Neural progenitor cell (in vitro differentiated cells): Measurements from ENCODE around the gene NBR1. TPM values are rescaled to one million over a fixed set of nuclear protein-coding genes. Genes with fewer than 3 reads are reported as not detected.

Source experiments
- DNase-seq: peaks from one replicate; pipeline ENCODE4 v3.0.0-alpha.2; 2016; ENCODE audit warnings: low spot score
- H2AFZ ChIP-seq: fragments of 200-600 bp; sonication (generic); replicated peaks from 2 replicates; pipeline ENCODE4 v1.6.1; 2016; ENCODE audit warnings: antibody characterized with exemption
- H3F3A ChIP-seq: fragments of 200-600 bp; sonication (generic); 2 replicates; pipeline ENCODE4 v1.6.1; 2016; ENCODE audit warnings: antibody characterized with exemption, low read depth
- H3K27ac ChIP-seq: fragments of 200-600 bp; sonication (generic); 2 replicates; pipeline ENCODE4 v1.5.1; 2016; ENCODE audit warnings: mild to moderate bottlenecking
- H3K27me3 ChIP-seq: fragments of 200-600 bp; sonication (generic); 2 replicates; pipeline ENCODE4 v1.6.1; 2016; ENCODE audit warnings: mild to moderate bottlenecking, moderate library complexity
- H3K36me3 ChIP-seq: fragments of 200-600 bp; sonication (generic); 2 replicates; pipeline ENCODE4 v1.5.1; 2016
- H3K4me1 ChIP-seq: fragments of 200-600 bp; sonication (generic); 2 replicates; pipeline ENCODE4 v1.6.1; 2016; ENCODE audit warnings: mixed run types
- H3K4me2 ChIP-seq: fragments of 200-600 bp; sonication (generic); 2 replicates; pipeline ENCODE4 v1.6.1; 2016
- H3K4me3 ChIP-seq: fragments of 200-600 bp; sonication (generic); 2 replicates; pipeline ENCODE4 v1.5.1; 2016
- H3K79me2 ChIP-seq: fragments of 200-600 bp; sonication (generic); 2 replicates; pipeline ENCODE4 v1.6.1; 2016; ENCODE audit warnings: low read depth
- H3K9ac ChIP-seq: fragments of 200-600 bp; sonication (generic); 2 replicates; pipeline ENCODE4 v1.6.1; 2016
- H3K9me3 ChIP-seq: fragments of 200-600 bp; sonication (generic); 2 replicates; pipeline ENCODE4 v1.5.1; 2016; ENCODE audit warnings: low read depth
- H4K20me1 ChIP-seq: fragments of 200-600 bp; sonication (generic); 2 replicates; pipeline ENCODE4 v1.6.1; 2016; ENCODE audit warnings: low read depth
- H3K27ac Mint-ChIP-seq: 3 replicates; pipeline ENCODE4 v1.8.0; 2021; ENCODE audit warnings: mixed read lengths
- H3K27me3 Mint-ChIP-seq: 2 replicates; pipeline ENCODE4 v1.8.0; 2022; ENCODE audit warnings: low read depth, mild to moderate bottlenecking, inconsistent platforms, moderate library complexity, mixed read lengths; ENCODE audit not compliant: insufficient read depth
- H3K36me3 Mint-ChIP-seq: 3 replicates; pipeline ENCODE4 v1.8.0; 2021; ENCODE audit warnings: mixed read lengths
- H3K4me1 Mint-ChIP-seq: 3 replicates; pipeline ENCODE4 v1.8.0; 2021; ENCODE audit warnings: mixed read lengths
- H3K4me3 Mint-ChIP-seq: 3 replicates; pipeline ENCODE4 v1.8.0; 2021; ENCODE audit warnings: mild to moderate bottlenecking, moderate library complexity, mixed read lengths
- H3K9me3 Mint-ChIP-seq: 3 replicates; pipeline ENCODE4 v1.8.0; 2020; ENCODE audit warnings: mixed read lengths
- CTCF ChIP-seq: fragments of 200-600 bp; sonication (generic); IDR thresholded peaks from 2 replicates; pipeline ENCODE4 v1.5.1; 2017; ENCODE audit warnings: antibody characterized with exemption, mild to moderate bottlenecking
- EZH2 ChIP-seq: fragments of 200-600 bp; sonication (generic); IDR thresholded peaks from 2 replicates; pipeline ENCODE4 v1.6.1; 2017; ENCODE audit warnings: antibody characterized with exemption, mild to moderate bottlenecking, moderate library complexity
- EZH2phosphoT487 ChIP-seq: fragments of 200-600 bp; sonication (generic); IDR thresholded peaks from 2 replicates; pipeline ENCODE4 v1.6.1; 2017; ENCODE audit warnings: antibody characterized with exemption
- total RNA-seq: library from RNA; depleted of rRNA; stranded (reverse); fragments of >200 nt; gene quantifications from 2 replicates; pipeline ENCODE4 v1.2.3, GENCODE V29; 2015; ENCODE audit warnings: low replicate concordance

NBR1 gene
- total RNA-seq, 1 donor from 2014 or later, result 76.5 TPM

GRCh38 chr17:43211480-43212402 is 40.7 kb downstream of the NBR1 start, which contains the start of gene TMEM106A:
Gene TMEM106A, plus strand, starts transcription at chr17:43211875. Its CDS starts 1,167 bp downstream, at chr17:43213042.
- peaks cover 11% of the 10 kb centered on the region for H3K27me3 Mint-ChIP-seq
- H3K4me1 Mint-ChIP-seq, result peaks cover 8% of the 10 kb centered on the region
- no peaks in the 10 kb centered on the region for H3K79me2 ChIP-seq
- H3K4me1 ChIP-seq, result peaks cover 6% of the 10 kb centered on the region
- H3K27ac Mint-ChIP-seq, result no peak within 1 kb of the TSS
- peak within 1 kb of the TSS; percentile 58 for H3K4me3 ChIP-seq
- H3K27me3 ChIP-seq, result no peaks in the 10 kb centered on the region
- peak within 1 kb of the TSS; percentile 75 for H3K4me2 ChIP-seq
- H3K9ac ChIP-seq, result no peak within 1 kb of the TSS
- peak; percentile 82 for DNase-seq
- no peak within 1 kb of the TSS for H3K27ac ChIP-seq
- H3K9me3 Mint-ChIP-seq, result no peaks in the 10 kb centered on the region
- TF ChIP-seq EZH2phosphoT487, result no peak
- no peak for TF ChIP-seq EZH2
- TF ChIP-seq CTCF, result peak; percentile 51
- H3K4me3 Mint-ChIP-seq, result peak within 1 kb of the TSS; percentile 87
- H3K36me3 ChIP-seq, result no peaks in the 10 kb centered on the region
- H3F3A ChIP-seq, result peaks cover 29% of the 10 kb centered on the region
- no peaks in the 10 kb centered on the region for H3K9me3 ChIP-seq
- peaks cover 11% of the 10 kb centered on the region for H3K36me3 Mint-ChIP-seq
- peak within 1 kb of the TSS; percentile 71 for H2AFZ ChIP-seq
- H4K20me1 ChIP-seq, result no peaks in the 10 kb centered on the region

GRCh38 chr17:43212641-43213490 is 41.9 kb downstream of the NBR1 start:
- Histone ChIP-seq H3K27me3 (no peaks in the 10 kb centered on the region), H3K4me1 (peaks cover 6% of the 10 kb centered on the region), H3K9me3 (no peaks in the 10 kb centered on the region), H2AFZ (no peak overlapping the region), H3K4me3 (peak overlapping the region; percentile 58), H3K79me2 (no peaks in the 10 kb centered on the region), H3K9ac (no peak overlapping the region), H3K4me2 (peak overlapping the region; percentile 75), H3K27ac (no peak overlapping the region), H3F3A (peaks cover 29% of the 10 kb centered on the region), H4K20me1 (no peaks in the 10 kb centered on the region), H3K36me3 (no peaks in the 10 kb centered on the region)
- Mint-ChIP-seq H3K36me3 (peaks cover 11% of the 10 kb centered on the region), H3K9me3 (no peaks in the 10 kb centered on the region), H3K27me3 (peaks cover 11% of the 10 kb centered on the region), H3K4me3 (peak overlapping the region; percentile 87), H3K27ac (no peak overlapping the region), H3K4me1 (peaks cover 8% of the 10 kb centered on the region)
- no peak for DNase-seq
- TF ChIP-seq EZH2phosphoT487, result no peak
- no peak for TF ChIP-seq EZH2
- TF ChIP-seq CTCF, result no peak

GRCh38 chr17:43213545-43213944 is 42.5 kb downstream of the NBR1 start:
- no peaks in the 10 kb centered on the region for H3K36me3 ChIP-seq
- peaks cover 6% of the 10 kb centered on the region for H3K4me1 ChIP-seq
- H4K20me1 ChIP-seq, result no peaks in the 10 kb centered on the region
- H3K27me3 ChIP-seq, result no peaks in the 10 kb centered on the region
- H3K79me2 ChIP-seq, result no peaks in the 10 kb centered on the region
- no peaks in the 10 kb centered on the region for H3K9me3 ChIP-seq
- no peak for DNase-seq
- no peak overlapping the region for H3K4me3 ChIP-seq
- no peak overlapping the region for H2AFZ ChIP-seq
- Mint-ChIP-seq H3K27ac (no peak overlapping the region), H3K36me3 (peaks cover 7% of the 10 kb centered on the region), H3K4me1 (peaks cover 8% of the 10 kb centered on the region), H3K9me3 (no peaks in the 10 kb centered on the region), H3K27me3 (peaks cover 11% of the 10 kb centered on the region), H3K4me3 (no peak overlapping the region)
- H3F3A ChIP-seq, result peaks cover 29% of the 10 kb centered on the region
- H3K27ac ChIP-seq, result no peak overlapping the region
- TF ChIP-seq CTCF (no peak), EZH2phosphoT487 (no peak), EZH2 (no peak)
- H3K4me2 ChIP-seq, result no peak overlapping the region
- no peak overlapping the region for H3K9ac ChIP-seq
